GM23338 (cell line): Measurements from ENCODE around the gene TXNDC17. TPM values are rescaled to one million over a fixed set of nuclear protein-coding genes. Genes with fewer than 3 reads are reported as not detected.

ENCODE experiments used
- ATAC-seq: fragments of 200-7000 bp; cut with Tn5 transposase; 3 replicates; pipeline ENCODE4 v1.9.1; 2020
- DNase-seq: peaks from one replicate; pipeline ENCODE4 v3.0.0-alpha.2; 2015; ENCODE audit warnings: low spot score
- H2AFZ ChIP-seq: fragments of 200-600 bp; sonication (generic); 2 replicates; pipeline ENCODE4 v1.8.0; 2016; ENCODE audit warnings: antibody characterized with exemption, mild to moderate bottlenecking, moderate library complexity
- H3F3A ChIP-seq: fragments of 200-600 bp; sonication (generic); replicated peaks from 2 replicates; pipeline ENCODE4 v1.8.0; 2017; ENCODE audit warnings: antibody characterized with exemption, mixed run types, low read depth
- H3K27ac ChIP-seq: fragments of 200-600 bp; sonication (generic); 2 replicates; pipeline ENCODE4 v1.6.1; 2016; ENCODE audit warnings: low read depth
- H3K27me3 ChIP-seq: fragments of 200-600 bp; sonication (generic); 2 replicates; pipeline ENCODE4 v1.8.0; 2016; ENCODE audit warnings: mild to moderate bottlenecking, mixed run types, moderate library complexity; ENCODE audit not compliant: insufficient read depth
- H3K36me3 ChIP-seq: fragments of 200-600 bp; sonication (generic); 2 replicates; pipeline ENCODE4 v1.8.0; 2016; ENCODE audit warnings: mild to moderate bottlenecking; ENCODE audit not compliant: insufficient read depth
- H3K4me1 ChIP-seq: fragments of 200-600 bp; sonication (generic); 2 replicates; pipeline ENCODE4 v1.8.0; 2016; ENCODE audit warnings: mild to moderate bottlenecking, moderate library complexity; ENCODE audit not compliant: insufficient read depth
- H3K4me2 ChIP-seq: fragments of 200-600 bp; sonication (generic); 2 replicates; pipeline ENCODE4 v1.7.1; 2017; ENCODE audit warnings: mixed run types
- H3K4me3 ChIP-seq: fragments of 200-600 bp; sonication (generic); 2 replicates; pipeline ENCODE4 v1.6.1; 2016; ENCODE audit warnings: mixed run types
- H3K79me2 ChIP-seq: fragments of 200-600 bp; sonication (generic); replicated peaks from 2 replicates; pipeline ENCODE4 v1.8.0; 2017; ENCODE audit warnings: mild to moderate bottlenecking; ENCODE audit not compliant: insufficient read depth
- H3K9me2 ChIP-seq: fragments of 200-600 bp; sonication (generic); 2 replicates; pipeline ENCODE4 v1.8.0; 2017; ENCODE audit not compliant: insufficient read depth
- H4K20me1 ChIP-seq: fragments of 200-600 bp; sonication (generic); replicated peaks from 2 replicates; pipeline ENCODE4 v1.8.0; 2017; ENCODE audit warnings: mild to moderate bottlenecking; ENCODE audit not compliant: insufficient read depth
- H3K27ac Mint-ChIP-seq: 2 replicates; pipeline ENCODE4 v1.8.0; 2020; ENCODE audit warnings: inconsistent platforms, mild to moderate bottlenecking, moderate library complexity, mixed read lengths
- H3K27me3 Mint-ChIP-seq: 3 replicates; pipeline ENCODE4 v1.8.0; 2022; ENCODE audit warnings: low read depth, mild to moderate bottlenecking, moderate library complexity, mixed read lengths, inconsistent platforms; ENCODE audit not compliant: insufficient read depth, poor library complexity
- H3K36me3 Mint-ChIP-seq: 3 replicates; pipeline ENCODE4 v1.8.0; 2021; ENCODE audit warnings: low read depth, mild to moderate bottlenecking, inconsistent platforms, moderate library complexity, mixed read lengths
- H3K4me1 Mint-ChIP-seq: 3 replicates; pipeline ENCODE4 v1.8.0; 2020; ENCODE audit warnings: mild to moderate bottlenecking, inconsistent platforms, mixed read lengths
- H3K4me3 Mint-ChIP-seq: 3 replicates; pipeline ENCODE4 v1.8.0; 2021; ENCODE audit warnings: moderate library complexity, mild to moderate bottlenecking, inconsistent platforms, mixed read lengths
- H3K9me3 Mint-ChIP-seq: 3 replicates; pipeline ENCODE4 v1.8.0; 2020; ENCODE audit warnings: moderate library complexity, mild to moderate bottlenecking, inconsistent platforms, mixed read lengths
- EZH2phosphoT487 ChIP-seq: fragments of 200-600 bp; sonication (generic); IDR thresholded peaks from one replicate; pipeline ENCODE4 v1.8.1; 2018; ENCODE audit warnings: antibody characterized with exemption; ENCODE audit not compliant: unreplicated experiment
- JUNB ChIP-seq: IDR thresholded peaks from one replicate; pipeline ENCODE4 v1.6.1; 2016; ENCODE audit warnings: antibody characterized with exemption; ENCODE audit not compliant: unreplicated experiment
- POLR2AphosphoS5 ChIP-seq: IDR thresholded peaks from 2 replicates; pipeline ENCODE4 v1.6.1; 2016; ENCODE audit warnings: antibody characterized with exemption, low read depth
- STAT1 ChIP-seq: IDR thresholded peaks from one replicate; pipeline ENCODE4 v1.6.1; 2016; ENCODE audit warnings: antibody characterized with exemption; ENCODE audit not compliant: unreplicated experiment
- ZNF331 ChIP-seq: fragments of 250-450 bp; sonication (Bioruptor Pico); IDR thresholded peaks from 2 replicates; pipeline ENCODE4 v1.5.0; 2020; ENCODE audit warnings: low read depth, mild to moderate bottlenecking, moderate library complexity
- polyA plus RNA-seq: library from polyadenylated mRNA; unstranded; fragments of >200 nt; fragmentation: Nextera tagmentation; extraction: Ambion mirVana; gene quantifications from 2 replicates; pipeline ENCODE4 v1.2.1, GENCODE V29; 2016
- total RNA-seq: library from RNA; depleted of rRNA; stranded (reverse); fragments of >200 nt; shearing (Covaris generic); gene quantifications from 2 replicates; pipeline ENCODE4 v1.2.3, GENCODE V29; 2014
- TF ChIP-seq, protein P1 (sequence below): fragments of 250-450 bp; sonication (Bioruptor Pico); IDR thresholded peaks from 2 replicates; pipeline ENCODE4 v1.5.0; 2020; ENCODE audit warnings: mild to moderate bottlenecking, moderate library complexity
- TF ChIP-seq, protein P2 (sequence below): IDR thresholded peaks from one replicate; pipeline ENCODE4 v1.6.1; 2018; ENCODE audit warnings: antibody characterized with exemption; ENCODE audit not compliant: unreplicated experiment
- TF ChIP-seq, protein P3 (sequence below), 2 experiments: fragments of 200-600 bp in 1 of 2; sonication (generic) in 1 of 2; conservative IDR thresholded peaks; 2 replicates each; pipeline versions ENCODE4 v1.5.1 to v1.6.1; 2016 to 2017; ENCODE audit warnings: antibody characterized with exemption in 2 of 2, low read depth in 2 of 2, mild to moderate bottlenecking in 2 of 2, moderate library complexity in 1 of 2

The TXNDC17 gene
- total and polyA plus RNA-seq, 2 experiments from 2014 or later: 202 to 887 TPM

DNA sequence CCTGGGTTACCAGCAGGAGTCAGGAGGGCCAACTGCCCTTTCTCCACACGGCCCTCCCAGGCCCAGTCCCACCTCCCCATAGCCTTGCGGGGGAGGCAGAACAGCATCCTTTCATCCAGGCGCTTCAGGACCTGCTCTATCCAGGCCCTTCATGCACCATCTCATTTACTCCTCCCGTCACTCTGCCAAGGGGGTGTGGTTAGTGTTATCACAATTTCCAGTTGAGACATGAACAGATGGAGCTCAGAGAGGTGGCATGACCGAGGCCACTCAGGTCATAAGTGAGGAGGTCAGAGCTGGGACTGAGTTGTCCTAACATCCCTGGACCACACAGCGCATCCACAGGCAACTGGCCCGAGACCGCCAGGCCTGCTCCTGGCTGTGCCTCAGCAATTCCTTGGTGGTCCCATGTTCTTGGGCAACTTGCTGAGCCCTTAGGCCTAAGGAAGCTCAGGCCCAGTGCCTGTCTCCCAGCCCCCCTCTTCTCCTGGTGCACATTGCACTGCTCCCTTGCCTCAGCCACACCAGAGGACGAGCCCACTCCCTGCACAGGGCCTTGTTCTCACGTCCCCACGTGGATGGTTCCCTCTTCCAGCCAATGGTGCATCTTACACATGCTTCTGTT lies 34.5 kb downstream of the TXNDC17 start:
- Mint-ChIP-seq H3K36me3 (no peaks in the 10 kb centered on the region), H3K9me3 (no peaks in the 10 kb centered on the region), H3K4me3 (no peak overlapping the region), H3K27ac (no peak overlapping the region), H3K27me3 (peaks cover 3% of the 10 kb centered on the region), H3K4me1 (peaks cover 4% of the 10 kb centered on the region; the same call in 1 of the 3 replicates)
- Histone ChIP-seq H3K27ac (no peak overlapping the region), H3K4me3 (no peak overlapping the region), H3F3A (no peaks in the 10 kb centered on the region), H3K4me2 (no peak overlapping the region), H3K36me3 (no peaks in the 10 kb centered on the region), H3K9me2 (no peaks in the 10 kb centered on the region), H3K4me1 (no peaks in the 10 kb centered on the region; the same call in 1 of the 2 replicates), H4K20me1 (no peaks in the 10 kb centered on the region), H2AFZ (no peak overlapping the region), H3K27me3 (no peaks in the 10 kb centered on the region), H3K79me2 (no peaks in the 10 kb centered on the region)
- no peak for TF ChIP-seq EZH2phosphoT487
- no peak for TF ChIP-seq POLR2AphosphoS5
- TF ChIP-seq, protein P1, sequence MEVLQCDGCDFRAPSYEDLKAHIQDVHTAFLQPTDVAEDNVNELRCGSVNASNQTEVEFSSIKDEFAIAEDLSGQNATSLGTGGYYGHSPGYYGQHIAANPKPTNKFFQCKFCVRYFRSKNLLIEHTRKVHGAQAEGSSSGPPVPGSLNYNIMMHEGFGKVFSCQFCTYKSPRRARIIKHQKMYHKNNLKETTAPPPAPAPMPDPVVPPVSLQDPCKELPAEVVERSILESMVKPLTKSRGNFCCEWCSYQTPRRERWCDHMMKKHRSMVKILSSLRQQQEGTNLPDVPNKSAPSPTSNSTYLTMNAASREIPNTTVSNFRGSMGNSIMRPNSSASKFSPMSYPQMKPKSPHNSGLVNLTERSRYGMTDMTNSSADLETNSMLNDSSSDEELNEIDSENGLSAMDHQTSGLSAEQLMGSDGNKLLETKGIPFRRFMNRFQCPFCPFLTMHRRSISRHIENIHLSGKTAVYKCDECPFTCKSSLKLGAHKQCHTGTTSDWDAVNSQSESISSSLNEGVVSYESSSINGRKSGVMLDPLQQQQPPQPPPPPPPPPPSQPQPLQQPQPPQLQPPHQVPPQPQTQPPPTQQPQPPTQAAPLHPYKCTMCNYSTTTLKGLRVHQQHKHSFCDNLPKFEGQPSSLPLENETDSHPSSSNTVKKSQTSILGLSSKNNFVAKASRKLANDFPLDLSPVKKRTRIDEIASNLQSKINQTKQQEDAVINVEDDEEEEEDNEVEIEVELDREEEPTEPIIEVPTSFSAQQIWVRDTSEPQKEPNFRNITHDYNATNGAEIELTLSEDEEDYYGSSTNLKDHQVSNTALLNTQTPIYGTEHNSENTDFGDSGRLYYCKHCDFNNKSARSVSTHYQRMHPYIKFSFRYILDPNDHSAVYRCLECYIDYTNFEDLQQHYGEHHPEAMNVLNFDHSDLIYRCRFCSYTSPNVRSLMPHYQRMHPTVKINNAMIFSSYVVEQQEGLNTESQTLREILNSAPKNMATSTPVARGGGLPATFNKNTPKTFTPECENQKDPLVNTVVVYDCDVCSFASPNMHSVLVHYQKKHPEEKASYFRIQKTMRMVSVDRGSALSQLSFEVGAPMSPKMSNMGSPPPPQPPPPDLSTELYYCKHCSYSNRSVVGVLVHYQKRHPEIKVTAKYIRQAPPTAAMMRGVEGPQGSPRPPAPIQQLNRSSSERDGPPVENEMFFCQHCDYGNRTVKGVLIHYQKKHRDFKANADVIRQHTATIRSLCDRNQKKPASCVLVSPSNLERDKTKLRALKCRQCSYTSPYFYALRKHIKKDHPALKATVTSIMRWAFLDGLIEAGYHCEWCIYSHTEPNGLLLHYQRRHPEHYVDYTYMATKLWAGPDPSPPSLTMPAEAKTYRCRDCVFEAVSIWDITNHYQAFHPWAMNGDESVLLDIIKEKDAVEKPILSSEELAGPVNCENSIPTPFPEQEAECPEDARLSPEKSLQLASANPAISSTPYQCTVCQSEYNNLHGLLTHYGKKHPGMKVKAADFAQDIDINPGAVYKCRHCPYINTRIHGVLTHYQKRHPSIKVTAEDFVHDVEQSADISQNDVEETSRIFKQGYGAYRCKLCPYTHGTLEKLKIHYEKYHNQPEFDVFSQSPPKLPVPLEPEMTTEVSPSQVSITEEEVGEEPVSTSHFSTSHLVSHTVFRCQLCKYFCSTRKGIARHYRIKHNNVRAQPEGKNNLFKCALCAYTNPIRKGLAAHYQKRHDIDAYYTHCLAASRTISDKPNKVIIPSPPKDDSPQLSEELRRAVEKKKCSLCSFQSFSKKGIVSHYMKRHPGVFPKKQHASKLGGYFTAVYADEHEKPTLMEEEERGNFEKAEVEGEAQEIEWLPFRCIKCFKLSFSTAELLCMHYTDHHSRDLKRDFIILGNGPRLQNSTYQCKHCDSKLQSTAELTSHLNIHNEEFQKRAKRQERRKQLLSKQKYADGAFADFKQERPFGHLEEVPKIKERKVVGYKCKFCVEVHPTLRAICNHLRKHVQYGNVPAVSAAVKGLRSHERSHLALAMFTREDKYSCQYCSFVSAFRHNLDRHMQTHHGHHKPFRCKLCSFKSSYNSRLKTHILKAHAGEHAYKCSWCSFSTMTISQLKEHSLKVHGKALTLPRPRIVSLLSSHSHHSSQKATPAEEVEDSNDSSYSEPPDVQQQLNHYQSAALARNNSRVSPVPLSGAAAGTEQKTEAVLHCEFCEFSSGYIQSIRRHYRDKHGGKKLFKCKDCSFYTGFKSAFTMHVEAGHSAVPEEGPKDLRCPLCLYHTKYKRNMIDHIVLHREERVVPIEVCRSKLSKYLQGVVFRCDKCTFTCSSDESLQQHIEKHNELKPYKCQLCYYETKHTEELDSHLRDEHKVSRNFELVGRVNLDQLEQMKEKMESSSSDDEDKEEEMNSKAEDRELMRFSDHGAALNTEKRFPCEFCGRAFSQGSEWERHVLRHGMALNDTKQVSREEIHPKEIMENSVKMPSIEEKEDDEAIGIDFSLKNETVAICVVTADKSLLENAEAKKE (CRISPR knock-in tag): no peak
- no peak for TF ChIP-seq STAT1
- TF ChIP-seq JUNB: no peak
- TF ChIP-seq ZNF331 (CRISPR knock-in tag): no peak
- TF ChIP-seq, protein P2, sequence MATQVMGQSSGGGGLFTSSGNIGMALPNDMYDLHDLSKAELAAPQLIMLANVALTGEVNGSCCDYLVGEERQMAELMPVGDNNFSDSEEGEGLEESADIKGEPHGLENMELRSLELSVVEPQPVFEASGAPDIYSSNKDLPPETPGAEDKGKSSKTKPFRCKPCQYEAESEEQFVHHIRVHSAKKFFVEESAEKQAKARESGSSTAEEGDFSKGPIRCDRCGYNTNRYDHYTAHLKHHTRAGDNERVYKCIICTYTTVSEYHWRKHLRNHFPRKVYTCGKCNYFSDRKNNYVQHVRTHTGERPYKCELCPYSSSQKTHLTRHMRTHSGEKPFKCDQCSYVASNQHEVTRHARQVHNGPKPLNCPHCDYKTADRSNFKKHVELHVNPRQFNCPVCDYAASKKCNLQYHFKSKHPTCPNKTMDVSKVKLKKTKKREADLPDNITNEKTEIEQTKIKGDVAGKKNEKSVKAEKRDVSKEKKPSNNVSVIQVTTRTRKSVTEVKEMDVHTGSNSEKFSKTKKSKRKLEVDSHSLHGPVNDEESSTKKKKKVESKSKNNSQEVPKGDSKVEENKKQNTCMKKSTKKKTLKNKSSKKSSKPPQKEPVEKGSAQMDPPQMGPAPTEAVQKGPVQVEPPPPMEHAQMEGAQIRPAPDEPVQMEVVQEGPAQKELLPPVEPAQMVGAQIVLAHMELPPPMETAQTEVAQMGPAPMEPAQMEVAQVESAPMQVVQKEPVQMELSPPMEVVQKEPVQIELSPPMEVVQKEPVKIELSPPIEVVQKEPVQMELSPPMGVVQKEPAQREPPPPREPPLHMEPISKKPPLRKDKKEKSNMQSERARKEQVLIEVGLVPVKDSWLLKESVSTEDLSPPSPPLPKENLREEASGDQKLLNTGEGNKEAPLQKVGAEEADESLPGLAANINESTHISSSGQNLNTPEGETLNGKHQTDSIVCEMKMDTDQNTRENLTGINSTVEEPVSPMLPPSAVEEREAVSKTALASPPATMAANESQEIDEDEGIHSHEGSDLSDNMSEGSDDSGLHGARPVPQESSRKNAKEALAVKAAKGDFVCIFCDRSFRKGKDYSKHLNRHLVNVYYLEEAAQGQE: no peak
- TF ChIP-seq, protein P3, sequence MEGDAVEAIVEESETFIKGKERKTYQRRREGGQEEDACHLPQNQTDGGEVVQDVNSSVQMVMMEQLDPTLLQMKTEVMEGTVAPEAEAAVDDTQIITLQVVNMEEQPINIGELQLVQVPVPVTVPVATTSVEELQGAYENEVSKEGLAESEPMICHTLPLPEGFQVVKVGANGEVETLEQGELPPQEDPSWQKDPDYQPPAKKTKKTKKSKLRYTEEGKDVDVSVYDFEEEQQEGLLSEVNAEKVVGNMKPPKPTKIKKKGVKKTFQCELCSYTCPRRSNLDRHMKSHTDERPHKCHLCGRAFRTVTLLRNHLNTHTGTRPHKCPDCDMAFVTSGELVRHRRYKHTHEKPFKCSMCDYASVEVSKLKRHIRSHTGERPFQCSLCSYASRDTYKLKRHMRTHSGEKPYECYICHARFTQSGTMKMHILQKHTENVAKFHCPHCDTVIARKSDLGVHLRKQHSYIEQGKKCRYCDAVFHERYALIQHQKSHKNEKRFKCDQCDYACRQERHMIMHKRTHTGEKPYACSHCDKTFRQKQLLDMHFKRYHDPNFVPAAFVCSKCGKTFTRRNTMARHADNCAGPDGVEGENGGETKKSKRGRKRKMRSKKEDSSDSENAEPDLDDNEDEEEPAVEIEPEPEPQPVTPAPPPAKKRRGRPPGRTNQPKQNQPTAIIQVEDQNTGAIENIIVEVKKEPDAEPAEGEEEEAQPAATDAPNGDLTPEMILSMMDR (conservative IDR thresholded peaks at IDR 0.05; ENCODE audit: low read depth in 2 of 2): no peak
- ATAC-seq (no peak), DNase-seq (no peak)
